Activated CD8-positive, alpha-beta T cell treated with anti-CD3 and anti-CD28 coated beads for 36 hours (primary cell): ENCODE data around the gene ZP3. TPM values are rescaled to one million over a fixed set of nuclear protein-coding genes. Genes with fewer than 3 reads are reported as not detected.
"Not testable (repeated sequence)": the region's sequence is repeated elsewhere in the genome, so short reads cannot be mapped to it uniquely, and the experiment has no call there.

Experiments
- ATAC-seq: fragments of 200-7000 bp; cut with Tn5 transposase; one replicate; pipeline ENCODE4 v1.10.0; 2021; ENCODE audit warnings: mild to moderate bottlenecking, moderate library complexity
- CTCF ChIA-PET: fragments of 350-600 bp; sonication (Branson Sonifier 250); formaldehyde crosslinking; loops from one replicate; lab custom pipeline; 2021; ENCODE audit warnings: antibody characterized with exemption; lab: Charles Lee
- POLR2A ChIA-PET: fragments of 350-600 bp; sonication (Branson Sonifier 250); formaldehyde crosslinking; loops from one replicate; lab custom pipeline; 2021; ENCODE audit warnings: antibody characterized with exemption; lab: Charles Lee
- DNase-seq: peaks from one replicate; pipeline ENCODE4 v3.0.0-alpha.2; 2020
- H3K27ac Mint-ChIP-seq: one replicate; pipeline ENCODE4 v1.8.0; 2021; ENCODE audit warnings: mild to moderate bottlenecking, mixed read lengths
- H3K27me3 Mint-ChIP-seq: one replicate; pipeline ENCODE4 v1.8.0; 2021; ENCODE audit warnings: mixed read lengths
- H3K36me3 Mint-ChIP-seq: one replicate; pipeline ENCODE4 v1.8.0; 2021; ENCODE audit warnings: low read depth, mixed read lengths
- H3K4me1 Mint-ChIP-seq: one replicate; pipeline ENCODE4 v1.8.0; 2021; ENCODE audit warnings: low read depth, mixed read lengths
- H3K4me3 Mint-ChIP-seq: one replicate; pipeline ENCODE4 v1.8.0; 2021; ENCODE audit warnings: mild to moderate bottlenecking, moderate library complexity, mixed read lengths
- H3K9me3 Mint-ChIP-seq: one replicate; pipeline ENCODE4 v1.8.0; 2021; ENCODE audit warnings: mixed read lengths
- CTCF ChIP-seq: fragments of 200-600 bp; IDR thresholded peaks from one replicate; pipeline ENCODE4 v1.8.0; 2022; ENCODE audit warnings: antibody characterized with exemption, mild to moderate bottlenecking
- intact Hi-C: fragments of 100-400 bp; cut with micrococcal nuclease; formaldehyde crosslinking; loops from one replicate; pipeline ENCODE4 v1.10.0; 2022
- total RNA-seq, 2 experiments: library from RNA; stranded (reverse); gene quantifications; one replicate each; pipeline ENCODE4 v1.2.3, GENCODE V29; 2021

The ZP3 gene
- total RNA-seq, 2 experiments from 2014 or later, result 12.2 to 13.4 TPM

- DNase-seq (no peak), ATAC-seq (peak; percentile 59)
- no peaks in the 10 kb centered on the region for H3K9me3 Mint-ChIP-seq
- POLR2A ChIA-PET, result interaction anchor here (0.7 kb wide), 1 partner anchor 63 kb away, joined by 3 read pairs; no protein-coding TSS in a partner anchor
- TF ChIP-seq CTCF, result no peak
- H3K27me3 Mint-ChIP-seq, result peaks cover 1% of the 10 kb centered on the region
- CTCF ChIA-PET, result no interaction called here
- H3K4me1 Mint-ChIP-seq, result peaks cover 2% of the 10 kb centered on the region
- no peaks in the 10 kb centered on the region for H3K36me3 Mint-ChIP-seq
- peak overlapping the region; percentile 49 for H3K27ac Mint-ChIP-seq
- no peak overlapping the region for H3K4me3 Mint-ChIP-seq
- intact Hi-C loops, result no loop called here
Measured at GRCh38 chr7:76428149-76428823, 3.5 kb downstream of the ZP3 start.

DNA sequence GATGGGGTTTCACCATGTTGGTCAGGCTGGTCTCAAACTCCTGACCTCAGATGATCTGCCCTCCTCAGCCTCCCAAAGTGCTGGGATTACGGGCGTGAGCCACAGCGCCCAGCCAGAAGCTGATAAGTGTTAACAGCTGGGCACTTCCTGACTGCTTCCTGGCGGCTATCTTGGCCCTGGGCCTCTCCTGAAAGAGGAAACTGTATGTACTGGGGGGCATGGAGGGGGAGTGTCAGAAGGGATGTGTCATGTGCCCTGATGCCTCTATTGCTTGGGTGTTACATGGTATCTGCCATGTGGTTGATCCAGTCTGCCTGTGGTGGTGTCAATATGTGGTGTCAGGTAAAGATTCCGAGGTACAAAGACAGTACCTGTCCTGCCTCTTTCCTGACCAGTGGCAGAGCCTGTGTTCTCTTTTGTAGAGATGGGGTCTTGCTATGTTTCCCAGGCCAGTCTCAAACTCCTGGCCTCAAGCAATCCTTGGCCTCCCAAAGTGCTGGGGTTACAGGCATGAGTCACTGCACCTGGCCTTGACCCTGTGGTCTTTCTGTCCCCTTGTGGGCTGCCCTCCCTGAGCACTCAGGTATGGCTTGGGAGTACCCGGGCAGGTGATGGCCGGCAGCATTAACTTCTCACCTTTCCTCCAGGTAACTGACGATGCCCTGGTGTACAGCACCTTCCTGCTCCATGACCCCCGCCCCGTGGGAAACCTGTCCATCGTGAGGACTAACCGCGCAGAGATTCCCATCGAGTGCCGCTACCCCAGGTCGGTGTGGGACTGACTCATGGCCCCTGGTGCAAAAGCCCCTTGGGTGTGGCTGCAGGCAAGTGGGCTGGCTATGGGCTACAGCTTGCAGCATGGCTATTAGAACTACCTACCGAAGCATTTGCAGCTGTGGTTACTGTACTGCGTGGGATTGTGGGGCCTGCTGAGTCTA, 4.4 kb downstream of the ZP3 start:
- DNase-seq, result no peak
- H3K27ac Mint-ChIP-seq, result no peak overlapping the region
- H3K27me3 Mint-ChIP-seq, result peaks cover 1% of the 10 kb centered on the region
- CTCF ChIA-PET, result no interaction called here
- POLR2A ChIA-PET, result interaction anchor here (0.7 kb wide), 1 partner anchor 64 kb away, joined by 3 read pairs; no protein-coding TSS in a partner anchor
- H3K9me3 Mint-ChIP-seq, result no peaks in the 10 kb centered on the region
- H3K4me3 Mint-ChIP-seq, result no peak overlapping the region
- no peak for ATAC-seq
- H3K36me3 Mint-ChIP-seq, result no peaks in the 10 kb centered on the region
- intact Hi-C loops, result no loop called here
- TF ChIP-seq CTCF, result no peak
- H3K4me1 Mint-ChIP-seq, result peaks cover 2% of the 10 kb centered on the region

GRCh38 chr7:76430211-76430610, 5.5 kb downstream of the ZP3 start:
- no peak for ATAC-seq

GRCh38 chr7:76430836-76431235, 6.1 kb downstream of the ZP3 start:
- H3K27ac Mint-ChIP-seq, result no peak overlapping the region
- intact Hi-C loops, result no loop called here
- H3K27me3 Mint-ChIP-seq, result no peaks in the 10 kb centered on the region
- peaks cover 2% of the 10 kb centered on the region for H3K36me3 Mint-ChIP-seq
- ChIA-PET CTCF (no interaction called here), POLR2A (no interaction called here)
- peaks cover 2% of the 10 kb centered on the region for H3K4me1 Mint-ChIP-seq
- ATAC-seq (no peak), DNase-seq (no peak)
- TF ChIP-seq CTCF, result no peak
- H3K4me3 Mint-ChIP-seq, result no peak overlapping the region
- no peaks in the 10 kb centered on the region for H3K9me3 Mint-ChIP-seq

More at GRCh38 chr7:76430211-76430610, 5.5 kb downstream of the ZP3 start:
- Mint-ChIP-seq H3K27ac (no peak overlapping the region), H3K27me3 (no peaks in the 10 kb centered on the region), H3K4me1 (peaks cover 2% of the 10 kb centered on the region), H3K36me3 (peaks cover 2% of the 10 kb centered on the region), H3K9me3 (no peaks in the 10 kb centered on the region), H3K4me3 (no peak overlapping the region)
- CTCF ChIA-PET, result no interaction called here
- no peak for TF ChIP-seq CTCF
- intact Hi-C loops, result no loop called here
- POLR2A ChIA-PET, result no interaction called here
- no peak for DNase-seq

DNA sequence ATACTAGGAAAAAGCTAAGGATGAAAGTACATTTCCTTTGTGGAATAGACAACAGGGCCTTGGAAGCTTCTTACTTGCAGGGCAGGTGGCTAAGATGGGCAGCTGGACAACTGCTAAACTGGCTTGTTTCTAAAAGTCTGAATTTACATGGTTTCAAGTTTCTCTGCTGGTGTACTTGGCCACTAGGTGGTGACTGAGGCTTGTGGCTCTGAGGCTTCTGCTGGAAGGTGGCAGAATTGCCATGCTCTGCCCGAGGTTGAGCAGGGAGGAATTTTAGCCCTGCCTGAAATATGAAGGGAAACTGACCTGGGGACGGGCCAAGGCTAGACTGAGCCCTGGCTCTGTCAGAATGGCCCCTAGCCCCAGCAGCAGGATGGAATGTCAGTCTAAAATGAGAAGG, 13.1 kb downstream of the ZP3 start:
- H3K36me3 Mint-ChIP-seq, H3K27ac Mint-ChIP-seq, intact Hi-C loops, H3K27me3 Mint-ChIP-seq, H3K4me3 Mint-ChIP-seq, CTCF ChIA-PET, POLR2A ChIA-PET, H3K4me1 Mint-ChIP-seq, H3K9me3 Mint-ChIP-seq: not testable (repeated sequence)
- ATAC-seq, result peak; percentile 73
- peak; percentile 76 for DNase-seq

- CTCF ChIA-PET, H3K4me3 Mint-ChIP-seq, ATAC-seq, H3K36me3 Mint-ChIP-seq, DNase-seq, POLR2A ChIA-PET, H3K27ac Mint-ChIP-seq, H3K4me1 Mint-ChIP-seq, H3K27me3 Mint-ChIP-seq, intact Hi-C loops, H3K9me3 Mint-ChIP-seq: not testable (repeated sequence)
Measured at GRCh38 chr7:76439120-76439888, 14.6 kb downstream of the ZP3 start.

DNA sequence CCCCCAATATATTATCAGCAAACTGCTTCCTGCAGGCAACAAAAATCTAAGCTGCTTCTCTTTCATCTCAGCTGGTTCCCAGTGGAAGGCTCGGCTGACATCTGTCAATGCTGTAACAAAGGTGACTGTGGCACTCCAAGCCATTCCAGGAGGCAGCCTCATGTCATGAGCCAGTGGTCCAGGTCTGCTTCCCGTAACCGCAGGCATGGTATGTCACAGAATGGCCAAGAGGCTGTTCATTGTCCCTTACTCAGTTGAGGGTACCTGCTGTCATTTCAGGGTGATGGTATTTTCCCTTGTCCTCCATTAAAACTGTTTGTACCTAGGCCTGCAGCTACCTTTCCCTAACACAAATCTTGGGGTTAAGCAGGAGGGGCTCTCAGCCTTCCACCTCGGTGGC, 15.7 kb downstream of the ZP3 start:
- H3K36me3 Mint-ChIP-seq, POLR2A ChIA-PET, intact Hi-C loops, H3K9me3 Mint-ChIP-seq, ATAC-seq, CTCF ChIA-PET, H3K4me3 Mint-ChIP-seq, DNase-seq, H3K27me3 Mint-ChIP-seq, H3K27ac Mint-ChIP-seq: not testable (repeated sequence)
- H3K4me1 Mint-ChIP-seq, result peaks cover 12% of the 10 kb centered on the region
